ENCODE results near the gene KIF12. TPM values are rescaled to one million over a fixed set of nuclear protein-coding genes. Genes with fewer than 3 reads are reported as not detected.

The KIF12 gene
- total RNA-seq, 1 donor from 2014 or later, result 0.34 TPM

GRCh38 chr9:114137831-114138230 is 38.7 kb upstream of the KIF12 start:
- DNase-seq (ENCODE audit: low read depth) (no peak), FAIRE-seq (no peak)
- no peak overlapping the region for H3K27ac ChIP-seq (ENCODE audit: low read depth, low read length)
- H3K4me1 Mint-ChIP-seq (ENCODE audit: low read depth, unreplicated experiment), result peaks cover 9% of the 10 kb centered on the region
- peaks cover 7% of the 10 kb centered on the region for H3K9me3 Mint-ChIP-seq (ENCODE audit: unreplicated experiment)
- H3K4me2 ChIP-seq (ENCODE audit: low read length), result no peak overlapping the region
- H3K9ac ChIP-seq (ENCODE audit: low read length), result no peak overlapping the region
- peaks cover 35% of the 10 kb centered on the region for H3K27me3 ChIP-seq (ENCODE audit: insufficient read depth, low read length)
- no peak overlapping the region for H2AFZ ChIP-seq (ENCODE audit: low read depth, low read length)
- TF ChIP-seq, protein P1, sequence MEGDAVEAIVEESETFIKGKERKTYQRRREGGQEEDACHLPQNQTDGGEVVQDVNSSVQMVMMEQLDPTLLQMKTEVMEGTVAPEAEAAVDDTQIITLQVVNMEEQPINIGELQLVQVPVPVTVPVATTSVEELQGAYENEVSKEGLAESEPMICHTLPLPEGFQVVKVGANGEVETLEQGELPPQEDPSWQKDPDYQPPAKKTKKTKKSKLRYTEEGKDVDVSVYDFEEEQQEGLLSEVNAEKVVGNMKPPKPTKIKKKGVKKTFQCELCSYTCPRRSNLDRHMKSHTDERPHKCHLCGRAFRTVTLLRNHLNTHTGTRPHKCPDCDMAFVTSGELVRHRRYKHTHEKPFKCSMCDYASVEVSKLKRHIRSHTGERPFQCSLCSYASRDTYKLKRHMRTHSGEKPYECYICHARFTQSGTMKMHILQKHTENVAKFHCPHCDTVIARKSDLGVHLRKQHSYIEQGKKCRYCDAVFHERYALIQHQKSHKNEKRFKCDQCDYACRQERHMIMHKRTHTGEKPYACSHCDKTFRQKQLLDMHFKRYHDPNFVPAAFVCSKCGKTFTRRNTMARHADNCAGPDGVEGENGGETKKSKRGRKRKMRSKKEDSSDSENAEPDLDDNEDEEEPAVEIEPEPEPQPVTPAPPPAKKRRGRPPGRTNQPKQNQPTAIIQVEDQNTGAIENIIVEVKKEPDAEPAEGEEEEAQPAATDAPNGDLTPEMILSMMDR (IDR thresholded peaks at IDR 0.05; ENCODE audit: insufficient read depth, low read depth, low read length), result no peak
- TF ChIP-seq EZH2 (IDR thresholded peaks at IDR 0.05; ENCODE audit: insufficient read depth, low read length), result no peak
- no peaks in the 10 kb centered on the region for H3K9me3 ChIP-seq (ENCODE audit: insufficient read depth, low read depth, low read length)
- H3K4me3 Mint-ChIP-seq (ENCODE audit: unreplicated experiment), result no peak overlapping the region
- peaks cover 2% of the 10 kb centered on the region for H3K36me3 Mint-ChIP-seq (ENCODE audit: low read depth, unreplicated experiment)
- no peak overlapping the region for H3K4me3 ChIP-seq (ENCODE audit: insufficient read depth, low read depth, low read length)
- no peaks in the 10 kb centered on the region for H4K20me1 ChIP-seq (ENCODE audit: insufficient read depth, low read length)
- no peak overlapping the region for H3K27ac Mint-ChIP-seq (ENCODE audit: unreplicated experiment)
- H3K4me1 ChIP-seq (ENCODE audit: insufficient read depth, low read length), result no peaks in the 10 kb centered on the region
- no peaks in the 10 kb centered on the region for H3K79me2 ChIP-seq (ENCODE audit: insufficient read depth, low read length)
- no peaks in the 10 kb centered on the region for H3K36me3 ChIP-seq (ENCODE audit: insufficient read depth, low read length)
- peaks cover 81% of the 10 kb centered on the region for H3K27me3 Mint-ChIP-seq (ENCODE audit: low read depth, unreplicated experiment)

- H3K79me2 ChIP-seq (ENCODE audit: insufficient read depth, low read length), result no peaks in the 10 kb centered on the region
- no peaks in the 10 kb centered on the region for H4K20me1 ChIP-seq (ENCODE audit: insufficient read depth, low read length)
- H3K36me3 ChIP-seq (ENCODE audit: insufficient read depth, low read length), result no peaks in the 10 kb centered on the region
- Mint-ChIP-seq H3K4me1 (ENCODE audit: low read depth, unreplicated experiment) (peaks cover 9% of the 10 kb centered on the region), H3K27me3 (ENCODE audit: low read depth, unreplicated experiment) (peaks cover 70% of the 10 kb centered on the region), H3K4me3 (ENCODE audit: unreplicated experiment) (no peak overlapping the region), H3K27ac (ENCODE audit: unreplicated experiment) (no peak overlapping the region), H3K36me3 (ENCODE audit: low read depth, unreplicated experiment) (peaks cover 2% of the 10 kb centered on the region), H3K9me3 (ENCODE audit: unreplicated experiment) (peaks cover 7% of the 10 kb centered on the region)
- no peak overlapping the region for H3K4me3 ChIP-seq (ENCODE audit: insufficient read depth, low read depth, low read length)
- TF ChIP-seq, protein P1 (IDR thresholded peaks at IDR 0.05; ENCODE audit: insufficient read depth, low read depth, low read length), result no peak
- TF ChIP-seq EZH2 (IDR thresholded peaks at IDR 0.05; ENCODE audit: insufficient read depth, low read length), result no peak
- no peaks in the 10 kb centered on the region for H3K4me1 ChIP-seq (ENCODE audit: insufficient read depth, low read length)
- H3K27ac ChIP-seq (ENCODE audit: low read depth, low read length), result no peak overlapping the region
- H3K27me3 ChIP-seq (ENCODE audit: insufficient read depth, low read length), result peaks cover 14% of the 10 kb centered on the region
- no peak for FAIRE-seq
- no peaks in the 10 kb centered on the region for H3K9me3 ChIP-seq (ENCODE audit: insufficient read depth, low read depth, low read length)
- H3K4me2 ChIP-seq (ENCODE audit: low read length), result no peak overlapping the region
- H3K9ac ChIP-seq (ENCODE audit: low read length), result no peak overlapping the region
- DNase-seq (ENCODE audit: low read depth), result no peak
- no peak overlapping the region for H2AFZ ChIP-seq (ENCODE audit: low read depth, low read length)
These were observed 35.8 kb upstream of the KIF12 start for GRCh38 chr9:114134827-114135396.

DNA sequence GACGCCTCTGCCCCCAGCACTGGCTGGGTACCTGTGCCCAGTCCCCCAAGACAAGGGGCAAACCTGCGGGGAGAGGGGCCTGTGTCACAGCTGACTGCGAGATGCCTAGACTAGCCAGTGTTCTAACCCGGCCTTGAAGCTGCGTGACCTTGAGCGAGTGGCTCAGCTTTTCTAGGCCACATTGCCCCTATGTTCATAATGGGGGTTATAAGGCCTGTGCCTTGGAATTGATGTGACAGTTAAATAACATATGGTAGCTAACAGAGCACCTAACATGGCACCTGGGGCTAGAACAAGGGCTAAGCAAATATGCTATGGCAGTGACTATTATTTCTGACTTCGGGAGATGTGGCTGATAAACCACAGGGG is 33.4 kb upstream of the KIF12 start:
- Histone ChIP-seq H3K4me1 (ENCODE audit: insufficient read depth, low read length) (no peaks in the 10 kb centered on the region), H3K4me3 (ENCODE audit: insufficient read depth, low read depth, low read length) (no peak overlapping the region), H3K4me2 (ENCODE audit: low read length) (no peak overlapping the region), H3K9me3 (ENCODE audit: insufficient read depth, low read depth, low read length) (peaks cover 6% of the 10 kb centered on the region), H4K20me1 (ENCODE audit: insufficient read depth, low read length) (no peaks in the 10 kb centered on the region), H3K36me3 (ENCODE audit: insufficient read depth, low read length) (no peaks in the 10 kb centered on the region), H3K79me2 (ENCODE audit: insufficient read depth, low read length) (no peaks in the 10 kb centered on the region), H3K9ac (ENCODE audit: low read length) (no peak overlapping the region), H3K27ac (ENCODE audit: low read depth, low read length) (no peak overlapping the region), H3K27me3 (ENCODE audit: insufficient read depth, low read length) (peaks cover 10% of the 10 kb centered on the region), H2AFZ (ENCODE audit: low read depth, low read length) (no peak overlapping the region)
- peaks cover 75% of the 10 kb centered on the region for H3K27me3 Mint-ChIP-seq (ENCODE audit: low read depth, unreplicated experiment)
- FAIRE-seq, result no peak
- H3K4me1 Mint-ChIP-seq (ENCODE audit: low read depth, unreplicated experiment), result peaks cover 9% of the 10 kb centered on the region
- no peak overlapping the region for H3K4me3 Mint-ChIP-seq (ENCODE audit: unreplicated experiment)
- no peak for DNase-seq (ENCODE audit: low read depth)
- H3K36me3 Mint-ChIP-seq (ENCODE audit: low read depth, unreplicated experiment), result peaks cover 2% of the 10 kb centered on the region
- TF ChIP-seq EZH2 (IDR thresholded peaks at IDR 0.05; ENCODE audit: insufficient read depth, low read length), result no peak
- TF ChIP-seq, protein P1 (IDR thresholded peaks at IDR 0.05; ENCODE audit: insufficient read depth, low read depth, low read length), result no peak
- H3K27ac Mint-ChIP-seq (ENCODE audit: unreplicated experiment), result no peak overlapping the region
- H3K9me3 Mint-ChIP-seq (ENCODE audit: unreplicated experiment), result peaks cover 16% of the 10 kb centered on the region

All from astrocyte (in vitro differentiated cells and primary cell).